ENCODE results near the gene DNAH1.

- TF ChIP-seq CTCF (IDR thresholded peaks at IDR 0.05) (no peak), POLR2A (IDR thresholded peaks at IDR 0.05) (no peak), POLR2AphosphoS5 (IDR thresholded peaks at IDR 0.05) (no peak)
Observed at GRCh38 chr3:52393959-52394670, 78.0 kb downstream of the DNAH1 start.
